GM18526 (cell line): ENCODE results near the gene RAB15.

ENCODE experiments used
- POLR2A ChIP-seq: IDR thresholded peaks from 3 replicates; pipeline ENCODE4 v1.6.1; 2011; ENCODE audit not compliant: insufficient read length; ENCODE audit errors: extremely low read depth

Gene RAB15

GRCh38 chr14:64971943-64972791 is at the start of gene RAB15:
TSS of gene RAB15 (minus strand) at chr14:64972336. CDS start at chr14:64972076, 260 bp downstream.
- no peak for TF ChIP-seq POLR2A

GRCh38 chr14:65019944-65020566 is 47.9 kb upstream of the RAB15 start:
- no peak for TF ChIP-seq POLR2A

GRCh38 chr14:65016471-65016870 is 44.3 kb upstream of the RAB15 start:
- no peak for TF ChIP-seq POLR2A

- no peak for TF ChIP-seq POLR2A
Measured at GRCh38 chr14:65015391-65015790, 43.3 kb upstream of the RAB15 start.

- no peak for TF ChIP-seq POLR2A
Measured at GRCh38 chr14:65012353-65012752, 40.2 kb upstream of the RAB15 start.

GRCh38 chr14:65011538-65011937 is 39.4 kb upstream of the RAB15 start:
- no peak for TF ChIP-seq POLR2A

- TF ChIP-seq POLR2A, result no peak
Measured at GRCh38 chr14:65010211-65010931, 38.2 kb upstream of the RAB15 start.

GRCh38 chr14:65007202-65007601 is 35.1 kb upstream of the RAB15 start:
- no peak for TF ChIP-seq POLR2A

GRCh38 chr14:65006261-65006721 is 34.2 kb upstream of the RAB15 start:
- no peak for TF ChIP-seq POLR2A

GRCh38 chr14:65003394-65003793 is 31.3 kb upstream of the RAB15 start:
- no peak for TF ChIP-seq POLR2A

GRCh38 chr14:65002586-65003210 is 30.6 kb upstream of the RAB15 start:
- no peak for TF ChIP-seq POLR2A

GRCh38 chr14:65001723-65002122 is 29.6 kb upstream of the RAB15 start:
- TF ChIP-seq POLR2A, result no peak

- TF ChIP-seq POLR2A, result no peak
Measured at GRCh38 chr14:65000898-65001591, 28.9 kb upstream of the RAB15 start.

- no peak for TF ChIP-seq POLR2A
Measured at GRCh38 chr14:64998455-64998931, 26.4 kb upstream of the RAB15 start.
